GM18951 (cell line): Measurements from ENCODE around the gene ALS2.

Source experiments
- POLR2A ChIP-seq: IDR thresholded peaks from 4 replicates; pipeline ENCODE4 v1.6.1; 2011; ENCODE audit warnings: mild to moderate bottlenecking; ENCODE audit not compliant: insufficient read length, insufficient read depth; ENCODE audit errors: extremely low read depth
- in situ Hi-C: fragments of 300-500 bp; cut with MboI; formaldehyde crosslinking; loops from one replicate; pipeline ENCODE4 v1.12.0; 2022; ENCODE audit warnings: low sequenced_read_pairs, mixed read lengths, inconsistent platforms; ENCODE audit not compliant: unreplicated experiment

ALS2 gene

GRCh38 chr2:201668402-201668910 is 112.3 kb downstream of the ALS2 start:
- in situ Hi-C loops: no loop called here

DNA sequence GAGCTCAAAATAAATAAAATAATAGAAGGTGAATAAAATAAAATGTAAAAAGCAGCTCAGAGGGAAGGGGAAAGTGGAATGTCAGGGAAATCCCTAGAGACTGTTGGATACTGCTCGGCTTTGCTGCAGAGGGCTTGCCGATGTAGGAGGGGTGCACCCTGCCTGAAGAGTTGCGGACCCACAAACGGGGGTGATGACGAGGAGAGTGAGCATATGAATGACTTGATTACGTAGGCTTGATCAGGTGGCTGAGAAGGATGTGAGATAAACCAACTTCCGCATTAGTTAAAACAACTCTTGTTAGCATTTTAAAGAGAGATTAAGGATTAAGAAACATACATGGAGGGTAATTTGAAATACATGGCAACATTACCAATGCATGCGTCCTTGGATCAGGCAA is 116.4 kb downstream of the ALS2 start:
- TF ChIP-seq POLR2A: no peak
- in situ Hi-C loops: no loop called here

More at GRCh38 chr2:201668402-201668910, 112.3 kb downstream of the ALS2 start:
- no peak for TF ChIP-seq POLR2A

DNA sequence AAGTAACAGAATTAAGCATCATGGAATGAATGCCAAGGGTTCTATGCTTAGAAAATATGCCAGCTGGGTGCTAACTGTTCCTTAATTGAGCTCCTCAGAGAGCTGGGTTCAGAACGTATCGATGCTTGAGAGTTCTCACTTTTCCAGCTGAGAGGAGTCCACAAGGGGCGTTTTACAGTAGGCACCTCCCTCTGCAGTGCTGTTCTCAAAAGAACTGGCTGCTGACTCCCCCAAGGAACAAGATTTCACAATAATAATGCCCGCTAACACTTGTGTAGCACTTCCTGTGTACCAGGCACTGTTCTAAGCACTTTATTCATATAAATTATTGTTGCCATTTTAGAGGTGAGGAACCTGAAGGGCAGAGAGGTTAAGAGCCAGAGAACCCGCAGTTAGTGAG is 119.4 kb downstream of the ALS2 start:
- no peak for TF ChIP-seq POLR2A
- in situ Hi-C loops: no loop called here

GRCh38 chr2:201660293-201660895 is 120.3 kb downstream of the ALS2 start:
- in situ Hi-C loops: no loop called here
- no peak for TF ChIP-seq POLR2A

- in situ Hi-C loops: no loop called here
- no peak for TF ChIP-seq POLR2A
Measured at GRCh38 chr2:201656740-201657139, 124.0 kb downstream of the ALS2 start.

DNA sequence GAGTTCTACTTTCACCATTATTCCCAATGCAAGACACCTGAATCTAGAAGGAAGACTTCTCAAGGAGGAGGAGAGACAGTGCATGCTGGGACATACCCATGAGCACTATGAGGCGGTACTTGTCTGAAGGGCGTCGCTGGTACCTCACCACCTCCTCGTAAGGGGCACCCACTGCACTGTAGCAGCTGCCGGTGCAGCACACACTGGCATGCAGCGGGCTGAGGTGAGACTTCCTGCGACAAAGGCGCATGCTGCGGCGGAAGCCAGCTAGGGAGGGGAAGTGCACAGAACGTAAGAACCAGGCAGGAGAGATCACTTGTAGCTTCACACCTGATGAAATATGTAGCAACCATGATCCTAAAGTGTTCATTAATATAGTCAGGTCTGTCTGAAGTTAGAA is 124.6 kb downstream of the ALS2 start:
- no peak for TF ChIP-seq POLR2A
- in situ Hi-C loops: no loop called here

DNA sequence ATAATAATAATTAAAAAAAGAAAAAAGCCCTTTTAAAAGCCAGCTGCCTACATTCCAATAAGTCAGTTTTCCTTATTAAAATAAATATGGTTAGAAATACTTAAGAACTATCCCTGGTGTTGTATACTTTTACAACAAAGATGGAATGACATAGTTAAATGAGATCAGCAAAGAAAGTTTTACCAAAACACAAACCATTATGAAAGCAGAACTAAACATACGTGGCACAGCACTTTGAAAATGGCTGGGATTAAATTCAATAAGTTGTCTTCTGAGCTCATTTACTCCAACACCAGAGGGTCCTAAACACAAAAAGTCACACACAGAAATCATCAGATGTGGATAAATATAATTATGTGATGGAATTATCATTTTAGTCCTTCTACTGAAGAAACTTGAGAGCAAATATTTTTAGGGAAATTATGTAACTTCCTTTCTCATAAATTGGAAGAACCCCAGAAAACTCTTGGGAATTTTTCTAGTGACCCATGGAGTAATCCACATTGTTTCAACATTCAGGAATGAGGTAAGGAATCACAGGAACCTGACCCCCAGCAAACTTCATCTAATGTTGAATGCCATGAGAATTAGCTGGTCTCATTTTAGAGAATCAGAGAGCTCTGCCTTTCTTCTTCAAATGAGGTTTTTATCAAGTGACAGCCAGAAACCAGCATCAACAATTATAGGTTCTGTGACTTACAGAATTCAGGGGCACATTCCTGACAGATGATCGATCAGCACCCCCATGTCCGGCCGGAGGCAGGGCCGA is 125.9 kb downstream of the ALS2 start:
- in situ Hi-C loops: no loop called here

DNA sequence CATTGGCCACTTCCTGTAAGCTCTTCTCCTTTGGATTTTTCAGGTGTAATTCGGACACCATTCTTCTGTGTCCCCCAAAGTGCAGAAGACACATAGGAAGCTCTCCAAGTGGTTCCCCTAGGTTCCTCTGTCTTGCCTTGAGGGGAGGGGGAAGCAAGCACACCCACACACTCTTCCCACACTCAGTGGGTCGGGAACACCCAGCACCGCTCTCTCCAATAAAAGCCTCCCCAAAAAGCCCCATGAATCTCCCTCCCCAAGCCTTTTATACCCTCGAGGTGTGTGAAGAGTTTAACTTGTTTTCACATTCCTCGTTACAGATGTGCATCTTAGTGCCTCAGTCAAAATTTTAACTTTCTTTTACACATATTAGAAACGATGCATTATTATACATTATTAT is 127.5 kb downstream of the ALS2 start:
- in situ Hi-C loops: no loop called here
- TF ChIP-seq POLR2A: no peak

More for the DNA sequence above, 125.9 kb downstream of the ALS2 start:
- TF ChIP-seq POLR2A: no peak
